Osteoblast (primary cell): ENCODE data around the gene SHANK3. TPM values are rescaled to one million over a fixed set of nuclear protein-coding genes. Genes with fewer than 3 reads are reported as not detected.
"Not testable (repeated sequence)": the region's sequence is repeated elsewhere in the genome, so short reads cannot be mapped to it uniquely, and the experiment has no call there.

Source experiments
- DNase-seq: peaks from one replicate; pipeline ENCODE4 v3.0.0; 2011; ENCODE audit warnings: low spot score, mixed read lengths; ENCODE audit not compliant: insufficient read length; ENCODE audit errors: missing footprints
- H2AFZ ChIP-seq: 2 replicates; pipeline ENCODE4 v1.6.0; 2011; ENCODE audit warnings: mild to moderate bottlenecking, low read length
- H3K27ac ChIP-seq: 2 replicates; pipeline ENCODE4 v1.5.1; 2011; ENCODE audit warnings: mild to moderate bottlenecking, low read depth, low read length, moderate library complexity
- H3K27me3 ChIP-seq: 2 replicates; pipeline ENCODE4 v1.6.0; 2012; ENCODE audit warnings: mild to moderate bottlenecking, control low read depth, inconsistent platforms, low read length, moderate library complexity; ENCODE audit not compliant: insufficient read depth
- H3K36me3 ChIP-seq: 2 replicates; pipeline ENCODE4 v1.5.1; 2011; ENCODE audit warnings: mild to moderate bottlenecking, low read length, control low read depth, moderate library complexity; ENCODE audit not compliant: insufficient read depth
- H3K4me1 ChIP-seq: 2 replicates; pipeline ENCODE4 v1.5.1; 2011; ENCODE audit warnings: mild to moderate bottlenecking, low read length, control low read depth, moderate library complexity; ENCODE audit not compliant: insufficient read depth
- H3K4me2 ChIP-seq: 2 replicates; pipeline ENCODE4 v1.6.0; 2011; ENCODE audit warnings: mild to moderate bottlenecking, low read length; ENCODE audit not compliant: insufficient read depth
- H3K4me3 ChIP-seq: fragments of 200-600 bp; sonication (generic); 3 replicates; pipeline ENCODE4 v1.5.1; 2012; ENCODE audit warnings: mild to moderate bottlenecking, low read length, inconsistent platforms; ENCODE audit not compliant: insufficient read depth
- H3K79me2 ChIP-seq: 2 replicates; pipeline ENCODE4 v1.6.0; 2012; ENCODE audit warnings: mild to moderate bottlenecking, low read length, control low read depth, inconsistent platforms; ENCODE audit not compliant: insufficient read depth
- H3K9me3 ChIP-seq: 2 replicates; pipeline ENCODE4 v1.5.1; 2011; ENCODE audit warnings: low read depth, low read length, control low read depth
- H4K20me1 ChIP-seq: 2 replicates; pipeline ENCODE4 v1.6.0; 2012; ENCODE audit warnings: mild to moderate bottlenecking, low read length, control low read depth; ENCODE audit not compliant: insufficient read depth
- total RNA-seq: library from RNA; depleted of rRNA; stranded (reverse); fragments of >200 nt; gene quantifications from 2 replicates; pipeline ENCODE4 v1.2.3, GENCODE V29; 2012
- TF ChIP-seq, protein P1 (sequence below): IDR thresholded peaks from 2 replicates; pipeline ENCODE4 v1.5.1; 2011; ENCODE audit warnings: mild to moderate bottlenecking, low read depth, low read length, moderate library complexity; ENCODE audit errors: extremely low read depth

The SHANK3 gene
- total RNA-seq, 1 donor, result 0.36 TPM

DNA sequence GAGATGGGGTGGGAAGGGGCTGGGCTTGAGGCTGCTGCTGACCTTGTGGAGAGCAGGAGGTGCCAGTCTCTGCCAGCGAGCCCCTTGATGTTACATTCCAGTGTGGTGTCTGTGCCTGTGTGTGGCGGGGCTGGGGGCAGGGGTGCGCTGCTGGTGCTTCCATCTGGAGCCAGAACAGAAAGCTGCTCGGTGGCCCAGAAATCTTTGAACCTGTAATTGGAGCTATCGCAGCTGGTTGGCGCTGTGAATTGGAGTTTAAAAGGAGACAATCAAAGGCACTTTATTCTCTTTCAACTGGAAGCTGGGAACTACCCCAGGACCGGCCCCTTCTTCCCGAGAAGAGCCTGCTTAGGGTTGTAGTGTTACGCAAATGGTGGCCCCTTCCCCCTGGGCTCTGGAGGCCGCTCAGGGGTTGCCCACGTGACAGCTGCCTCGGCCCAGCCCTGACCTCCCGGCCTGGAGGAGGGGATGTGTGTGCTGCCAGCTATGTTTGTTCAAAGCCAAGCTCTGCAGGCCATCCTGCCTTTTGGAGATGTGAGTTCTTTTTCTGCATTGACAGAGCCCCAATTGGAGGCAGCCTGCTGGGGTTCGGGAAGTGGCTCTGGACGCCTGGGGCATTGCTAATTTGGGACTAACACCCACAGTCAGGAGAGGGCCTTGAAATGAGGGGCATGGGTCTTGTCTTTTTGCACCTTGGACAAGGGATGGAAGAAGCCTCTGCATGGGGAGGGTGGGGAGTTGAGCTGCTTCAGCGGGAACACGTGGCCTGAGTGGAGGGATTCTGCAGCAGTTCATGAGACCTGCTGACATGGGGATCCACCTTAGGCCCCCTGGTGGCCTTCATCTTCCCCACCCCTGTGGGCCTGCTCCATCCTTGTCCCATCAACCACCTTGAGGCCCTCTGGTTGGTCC, 30.7 kb upstream of the SHANK3 start:
- TF ChIP-seq, protein P1, sequence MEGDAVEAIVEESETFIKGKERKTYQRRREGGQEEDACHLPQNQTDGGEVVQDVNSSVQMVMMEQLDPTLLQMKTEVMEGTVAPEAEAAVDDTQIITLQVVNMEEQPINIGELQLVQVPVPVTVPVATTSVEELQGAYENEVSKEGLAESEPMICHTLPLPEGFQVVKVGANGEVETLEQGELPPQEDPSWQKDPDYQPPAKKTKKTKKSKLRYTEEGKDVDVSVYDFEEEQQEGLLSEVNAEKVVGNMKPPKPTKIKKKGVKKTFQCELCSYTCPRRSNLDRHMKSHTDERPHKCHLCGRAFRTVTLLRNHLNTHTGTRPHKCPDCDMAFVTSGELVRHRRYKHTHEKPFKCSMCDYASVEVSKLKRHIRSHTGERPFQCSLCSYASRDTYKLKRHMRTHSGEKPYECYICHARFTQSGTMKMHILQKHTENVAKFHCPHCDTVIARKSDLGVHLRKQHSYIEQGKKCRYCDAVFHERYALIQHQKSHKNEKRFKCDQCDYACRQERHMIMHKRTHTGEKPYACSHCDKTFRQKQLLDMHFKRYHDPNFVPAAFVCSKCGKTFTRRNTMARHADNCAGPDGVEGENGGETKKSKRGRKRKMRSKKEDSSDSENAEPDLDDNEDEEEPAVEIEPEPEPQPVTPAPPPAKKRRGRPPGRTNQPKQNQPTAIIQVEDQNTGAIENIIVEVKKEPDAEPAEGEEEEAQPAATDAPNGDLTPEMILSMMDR, result peak; percentile 46
- DNase-seq, result peak; percentile 76

DNA sequence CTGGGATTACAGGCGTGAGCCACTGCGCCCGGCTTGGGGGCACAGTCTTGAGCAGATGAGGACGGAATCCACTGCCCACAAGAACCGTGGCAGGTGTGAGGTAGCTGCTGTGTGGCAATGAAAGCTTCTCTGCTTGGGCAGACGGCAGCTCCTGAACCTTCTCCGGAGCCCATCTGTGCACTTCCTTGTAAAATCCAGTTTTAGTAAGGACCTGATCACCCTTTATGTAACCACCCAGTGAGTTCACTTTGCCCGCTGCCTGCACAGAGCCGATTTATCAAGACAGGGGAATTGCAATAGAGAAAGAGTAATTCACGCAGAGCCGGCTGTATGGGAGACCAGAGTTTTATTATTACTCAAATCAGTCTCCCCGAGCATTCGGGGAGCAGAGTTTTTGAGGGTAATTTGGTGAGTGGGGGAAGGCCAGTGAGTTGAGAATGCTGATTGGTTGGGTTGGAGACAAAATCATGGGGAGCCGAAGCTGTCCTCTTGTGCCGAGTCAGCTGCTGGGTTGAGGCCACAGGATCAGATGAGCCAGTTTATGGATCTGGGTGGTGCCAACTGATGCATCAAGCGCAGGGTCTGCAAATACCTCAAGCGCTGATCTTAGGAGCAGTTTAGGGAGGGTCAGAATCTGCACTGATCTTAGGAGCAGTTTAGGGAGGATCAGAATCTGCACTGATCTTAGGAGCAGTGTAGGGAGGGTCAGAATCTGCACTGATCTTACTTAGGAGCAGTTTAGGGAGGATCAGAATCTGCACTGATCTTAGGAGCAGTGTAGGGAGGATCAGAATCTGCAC, 29.4 kb upstream of the SHANK3 start:
- H3K79me2 ChIP-seq, H3K9me3 ChIP-seq, H3K36me3 ChIP-seq, H3K4me3 ChIP-seq, H3K27ac ChIP-seq, DNase-seq, H4K20me1 ChIP-seq, H2AFZ ChIP-seq, H3K4me2 ChIP-seq, H3K4me1 ChIP-seq: not testable (repeated sequence)
- peaks cover 23% of the 10 kb centered on the region for H3K27me3 ChIP-seq

More for the DNA sequence above, 30.7 kb upstream of the SHANK3 start:
- no peaks in the 10 kb centered on the region for H3K79me2 ChIP-seq
- H4K20me1 ChIP-seq, result no peaks in the 10 kb centered on the region
- no peak overlapping the region for H3K27ac ChIP-seq
- no peaks in the 10 kb centered on the region for H3K36me3 ChIP-seq
- H3K4me1 ChIP-seq, result no peaks in the 10 kb centered on the region
- no peak overlapping the region for H3K4me3 ChIP-seq
- H3K9me3 ChIP-seq, result no peaks in the 10 kb centered on the region
- peak overlapping the region; percentile 32 for H3K4me2 ChIP-seq
- no peak overlapping the region for H2AFZ ChIP-seq
- H3K27me3 ChIP-seq, result peaks cover 23% of the 10 kb centered on the region

DNA sequence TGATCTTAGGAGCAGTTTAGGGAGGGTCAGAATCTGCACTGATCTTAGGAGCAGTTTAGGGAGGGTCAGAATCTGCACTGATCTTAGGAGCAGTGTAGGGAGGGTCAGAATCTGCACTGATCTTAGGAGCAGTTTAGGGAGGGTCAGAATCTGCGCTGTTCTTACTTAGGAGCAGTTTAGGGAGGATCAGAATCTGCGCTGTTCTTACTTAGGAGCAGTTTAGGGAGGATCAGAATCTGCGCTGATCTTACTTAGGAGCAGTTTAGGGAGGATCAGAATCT, 28.9 kb upstream of the SHANK3 start:
- not testable (repeated sequence) for H3K79me2 ChIP-seq, H3K4me2 ChIP-seq, H3K36me3 ChIP-seq, H4K20me1 ChIP-seq, H3K9me3 ChIP-seq, H2AFZ ChIP-seq, H3K27ac ChIP-seq, H3K4me3 ChIP-seq, H3K4me1 ChIP-seq, DNase-seq
- peaks cover 23% of the 10 kb centered on the region for H3K27me3 ChIP-seq

DNA sequence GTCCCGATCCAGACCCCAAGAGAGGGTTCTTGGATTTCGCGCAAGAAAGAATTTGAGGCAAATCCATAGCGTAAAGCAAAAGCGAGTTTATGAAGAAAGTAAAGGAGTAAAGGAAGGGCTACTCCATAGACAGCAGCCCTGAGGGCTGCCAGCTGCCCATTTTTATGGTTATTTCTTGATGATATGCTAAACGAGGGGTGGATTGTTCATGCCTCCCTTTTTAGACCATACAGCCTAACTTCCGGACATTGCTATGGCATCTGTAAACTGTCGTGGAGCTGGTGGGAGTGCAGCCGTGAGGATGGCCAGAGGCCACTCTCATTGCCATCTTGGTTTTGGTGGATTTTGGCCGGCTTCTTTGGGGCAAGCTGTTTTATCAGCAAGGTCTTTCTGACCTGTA, 19.4 kb upstream of the SHANK3 start:
- TF ChIP-seq, protein P1, result no peak
- Histone ChIP-seq H3K27me3 (no peaks in the 10 kb centered on the region), H3K4me2 (no peak overlapping the region), H3K27ac (no peak overlapping the region), H2AFZ (no peak overlapping the region), H4K20me1 (no peaks in the 10 kb centered on the region), H3K79me2 (no peaks in the 10 kb centered on the region), H3K9me3 (no peaks in the 10 kb centered on the region), H3K4me1 (peaks cover 9% of the 10 kb centered on the region), H3K4me3 (no peak overlapping the region), H3K36me3 (no peaks in the 10 kb centered on the region)
- no peak for DNase-seq

DNA sequence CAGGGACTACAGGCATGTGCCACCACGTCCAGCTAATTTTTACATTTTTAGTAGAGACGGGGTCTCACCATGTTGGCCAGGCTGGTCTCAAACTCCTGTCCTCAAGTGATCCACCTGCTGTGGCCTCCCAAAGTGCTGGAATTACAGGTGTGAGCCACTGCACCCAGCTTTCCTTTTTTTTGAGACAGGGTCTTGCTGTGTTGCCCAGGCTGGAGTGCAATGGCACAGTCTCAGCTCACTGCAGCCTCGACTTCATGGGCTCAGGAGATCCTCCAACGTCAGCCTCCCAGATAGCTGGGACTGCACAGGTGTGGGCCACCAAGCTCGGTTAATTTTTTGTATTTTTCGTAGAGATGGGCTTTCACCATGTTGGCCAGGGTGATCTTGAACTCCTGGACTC, 18.0 kb upstream of the SHANK3 start:
- not testable (repeated sequence) for H3K4me1 ChIP-seq, H3K36me3 ChIP-seq, H3K27ac ChIP-seq, H3K9me3 ChIP-seq, H3K27me3 ChIP-seq, DNase-seq, H3K4me3 ChIP-seq, H4K20me1 ChIP-seq, H3K79me2 ChIP-seq, H2AFZ ChIP-seq, H3K4me2 ChIP-seq
